MCF 10A (cell line): ENCODE results near the gene NRXN3. TPM values are rescaled to one million over a fixed set of nuclear protein-coding genes. Genes with fewer than 3 reads are reported as not detected.

Experiments
- BruUV-seq: library from RNA; stranded (reverse); fragments of 400-500 nt; replicated peaks from 2 replicates; lab custom pipeline; 2021; lab: Mats Ljungman, UMichigan
- CTCF ChIA-PET: fragments of 300-600 bp; sonication (Branson Sonifier 250); formaldehyde crosslinking; extraction: SDS; loops from one replicate; lab custom pipeline; 2021; ENCODE audit warnings: antibody characterized with exemption, inconsistent platforms; lab: Yijun Ruan, JAX
- POLR2A ChIA-PET: fragments of 300-600, 350-650 bp; sonication (Branson Sonifier 250); formaldehyde crosslinking; extraction: SDS; loops from one replicate; lab custom pipeline; 2020; ENCODE audit warnings: antibody characterized with exemption, inconsistent platforms; lab: Yijun Ruan, JAX
- DNase-seq: peaks from one replicate; pipeline ENCODE4 v3.0.0-alpha.2; 2018; ENCODE audit not compliant: unreplicated experiment
- H3K27ac Mint-ChIP-seq: one replicate; pipeline ENCODE4 v1.8.0; 2022; ENCODE audit warnings: mild to moderate bottlenecking, low read depth, mixed read lengths; ENCODE audit not compliant: unreplicated experiment
- H3K27me3 Mint-ChIP-seq: one replicate; pipeline ENCODE4 v1.8.0; 2022; ENCODE audit warnings: mixed read lengths; ENCODE audit not compliant: insufficient read depth, unreplicated experiment
- H3K36me3 Mint-ChIP-seq: one replicate; pipeline ENCODE4 v1.8.0; 2022; ENCODE audit warnings: mild to moderate bottlenecking, moderate library complexity, mixed read lengths; ENCODE audit not compliant: insufficient read depth, unreplicated experiment
- H3K4me1 Mint-ChIP-seq: one replicate; pipeline ENCODE4 v1.8.0; 2022; ENCODE audit warnings: mixed read lengths; ENCODE audit not compliant: insufficient read depth, unreplicated experiment
- H3K4me3 Mint-ChIP-seq: one replicate; pipeline ENCODE4 v1.8.0; 2022; ENCODE audit warnings: mild to moderate bottlenecking, moderate library complexity, mixed read lengths; ENCODE audit not compliant: unreplicated experiment
- H3K9me3 Mint-ChIP-seq: one replicate; pipeline ENCODE4 v1.8.0; 2022; ENCODE audit warnings: mixed read lengths; ENCODE audit not compliant: unreplicated experiment
- CTCF ChIP-seq: fragments of 200-600 bp; IDR thresholded peaks from one replicate; pipeline ENCODE4 v1.8.0; 2022; ENCODE audit warnings: antibody characterized with exemption, mild to moderate bottlenecking; ENCODE audit not compliant: unreplicated experiment
- intact Hi-C: fragments of 100-400 bp; cut with micrococcal nuclease; formaldehyde crosslinking; loops from 2 replicates; pipeline ENCODE4 v1.14.1; 2022
- total RNA-seq: library from RNA; stranded (reverse); gene quantifications from 2 replicates; pipeline ENCODE4 v1.2.3, GENCODE V29; 2022

The NRXN3 gene
- total RNA-seq, 1 experiment from 2014 or later = not detected

GRCh38 chr14:78605897-78606500, 435.8 kb downstream of the NRXN3 start:
- H3K4me1 Mint-ChIP-seq = peaks cover 11% of the 10 kb centered on the region
- no peak for TF ChIP-seq CTCF
- peaks cover 4% of the 10 kb centered on the region for H3K27me3 Mint-ChIP-seq
- no TSS peak for BruUV-seq
- no peak overlapping the region for H3K27ac Mint-ChIP-seq
- no peaks in the 10 kb centered on the region for H3K36me3 Mint-ChIP-seq
- POLR2A ChIA-PET = no interaction called here
- intact Hi-C loops = no loop called here
- no peak overlapping the region for H3K4me3 Mint-ChIP-seq
- H3K9me3 Mint-ChIP-seq = no peaks in the 10 kb centered on the region
- no peak for DNase-seq
- CTCF ChIA-PET = interaction anchor here (0.6 to 1.4 kb wide), 3 partner anchors 9 to 518 kb away, joined by 3 to 8 read pairs (median 4); no protein-coding TSS in a partner anchor

- H3K4me1 Mint-ChIP-seq = peaks cover 11% of the 10 kb centered on the region
- no peaks in the 10 kb centered on the region for H3K36me3 Mint-ChIP-seq
- ChIA-PET POLR2A (no interaction called here), CTCF (interaction anchor here (1.1 to 2.0 kb wide), 2 partner anchors 10 to 42 kb away, joined by 4 to 11 read pairs; no protein-coding TSS in a partner anchor)
- H3K9me3 Mint-ChIP-seq = no peaks in the 10 kb centered on the region
- TF ChIP-seq CTCF = no peak
- BruUV-seq = no TSS peak
- no peak for DNase-seq
- no peak overlapping the region for H3K4me3 Mint-ChIP-seq
- intact Hi-C loops = no loop called here
- no peak overlapping the region for H3K27ac Mint-ChIP-seq
- no peaks in the 10 kb centered on the region for H3K27me3 Mint-ChIP-seq
Observed at GRCh38 chr14:78608998-78609787, 439.0 kb downstream of the NRXN3 start.

- intact Hi-C loops = no loop called here
- ChIA-PET CTCF (interaction anchor here (0.6 to 1.5 kb wide), 5 partner anchors 12 to 228 kb away, joined by 3 to 6 read pairs (median 3); no protein-coding TSS in a partner anchor), POLR2A (no interaction called here)
- H3K27ac Mint-ChIP-seq = no peak overlapping the region
- no peaks in the 10 kb centered on the region for H3K27me3 Mint-ChIP-seq
- BruUV-seq = no TSS peak
- no peaks in the 10 kb centered on the region for H3K36me3 Mint-ChIP-seq
- peaks cover 6% of the 10 kb centered on the region for H3K4me1 Mint-ChIP-seq
- no peak for DNase-seq
- H3K4me3 Mint-ChIP-seq = no peak overlapping the region
- H3K9me3 Mint-ChIP-seq = peaks cover 2% of the 10 kb centered on the region
- TF ChIP-seq CTCF = no peak
Observed at GRCh38 chr14:78610994-78611393, 440.8 kb downstream of the NRXN3 start.
